Kidney epithelial cell (primary cell): Measurements from ENCODE around the gene BMPR1A. TPM values are rescaled to one million over a fixed set of nuclear protein-coding genes. Genes with fewer than 3 reads are reported as not detected.
A peak's percentile ranks its signal among the peaks of the same experiment; 100 is the strongest.

ENCODE experiments used
- DNase-seq: peaks from one replicate; pipeline ENCODE4 v3.0.0-alpha.2; 2010; ENCODE audit warnings: low read depth
- H3K27me3 ChIP-seq: 2 replicates; pipeline ENCODE4 v1.6.0; 2011; ENCODE audit warnings: low read length; ENCODE audit not compliant: control insufficient read depth, insufficient read depth
- H3K36me3 ChIP-seq: 2 replicates; pipeline ENCODE4 v1.5.1; 2011; ENCODE audit warnings: low read length; ENCODE audit not compliant: control insufficient read depth, insufficient read depth
- H3K4me3 ChIP-seq: 2 replicates; pipeline ENCODE4 v1.5.1; 2011; ENCODE audit warnings: low read depth, mild to moderate bottlenecking, control low read depth, low read length
- total RNA-seq: library from RNA; depleted of rRNA; stranded (reverse); fragments of >200 nt; gene quantifications from 2 replicates; pipeline ENCODE4 v1.2.3, GENCODE V29; 2015
- TF ChIP-seq, protein P1 (sequence below): IDR thresholded peaks from 2 replicates; pipeline ENCODE4 v1.5.1; 2011; ENCODE audit warnings: mild to moderate bottlenecking, moderate library complexity, low read length, control low read depth, inconsistent platforms; ENCODE audit not compliant: insufficient read depth, poor library complexity, severe bottlenecking

The BMPR1A gene
- total RNA-seq, 1 donor from 2014 or later = 38.1 TPM

DNA sequence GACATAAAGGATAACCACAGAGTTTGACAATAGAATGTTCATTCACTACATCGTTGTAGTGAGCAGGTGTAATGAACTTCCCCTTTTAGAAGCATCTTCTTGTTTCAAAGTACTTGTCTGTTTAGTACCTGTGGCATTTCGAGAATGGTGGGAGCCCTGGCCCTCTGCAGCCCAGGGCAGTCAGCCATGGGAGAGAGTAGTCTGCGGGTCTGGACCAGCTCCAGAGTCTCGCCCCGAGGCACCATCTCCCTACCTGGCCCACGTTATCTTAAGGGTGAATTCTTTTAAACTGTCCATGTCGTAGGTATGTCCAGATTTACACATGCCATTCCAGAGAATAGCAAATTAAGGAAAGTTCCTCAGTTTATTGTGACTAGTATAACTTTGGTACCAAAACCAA, 99.7 kb downstream of the BMPR1A start:
- TF ChIP-seq, protein P1, sequence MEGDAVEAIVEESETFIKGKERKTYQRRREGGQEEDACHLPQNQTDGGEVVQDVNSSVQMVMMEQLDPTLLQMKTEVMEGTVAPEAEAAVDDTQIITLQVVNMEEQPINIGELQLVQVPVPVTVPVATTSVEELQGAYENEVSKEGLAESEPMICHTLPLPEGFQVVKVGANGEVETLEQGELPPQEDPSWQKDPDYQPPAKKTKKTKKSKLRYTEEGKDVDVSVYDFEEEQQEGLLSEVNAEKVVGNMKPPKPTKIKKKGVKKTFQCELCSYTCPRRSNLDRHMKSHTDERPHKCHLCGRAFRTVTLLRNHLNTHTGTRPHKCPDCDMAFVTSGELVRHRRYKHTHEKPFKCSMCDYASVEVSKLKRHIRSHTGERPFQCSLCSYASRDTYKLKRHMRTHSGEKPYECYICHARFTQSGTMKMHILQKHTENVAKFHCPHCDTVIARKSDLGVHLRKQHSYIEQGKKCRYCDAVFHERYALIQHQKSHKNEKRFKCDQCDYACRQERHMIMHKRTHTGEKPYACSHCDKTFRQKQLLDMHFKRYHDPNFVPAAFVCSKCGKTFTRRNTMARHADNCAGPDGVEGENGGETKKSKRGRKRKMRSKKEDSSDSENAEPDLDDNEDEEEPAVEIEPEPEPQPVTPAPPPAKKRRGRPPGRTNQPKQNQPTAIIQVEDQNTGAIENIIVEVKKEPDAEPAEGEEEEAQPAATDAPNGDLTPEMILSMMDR = no peak
- H3K4me3 ChIP-seq = no peak overlapping the region
- DNase-seq = no peak

DNA sequence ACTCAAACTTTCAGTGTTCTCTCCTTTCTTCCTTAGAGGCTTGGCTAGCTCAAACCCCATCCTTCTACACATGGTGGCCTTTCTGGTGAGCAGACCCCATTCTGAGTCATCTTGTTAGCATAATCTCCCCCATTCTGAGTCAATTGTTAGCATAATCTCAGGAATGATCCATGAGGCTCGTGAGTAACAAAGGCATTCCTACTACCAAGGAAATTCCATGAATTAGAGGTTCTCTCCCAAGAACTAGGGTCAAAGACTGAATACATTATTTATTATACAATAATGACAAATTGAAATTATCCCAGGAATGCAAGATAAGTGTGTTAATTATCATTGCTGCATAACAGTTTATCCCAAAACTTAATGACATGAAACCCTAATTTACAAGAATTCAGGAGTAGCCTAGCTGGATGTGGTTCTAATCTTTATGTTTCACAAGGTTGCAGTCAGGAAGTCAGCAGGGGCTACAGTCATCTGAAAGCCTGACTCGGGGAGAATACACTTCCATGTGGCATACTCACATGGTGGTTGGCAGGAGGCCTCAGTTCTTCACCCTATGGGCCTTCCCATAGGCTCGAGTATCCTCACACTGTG, 100.8 kb downstream of the BMPR1A start:
- TF ChIP-seq, protein P1 = no peak
- Histone ChIP-seq H3K27me3 (no peaks in the 10 kb centered on the region), H3K4me3 (no peak overlapping the region), H3K36me3 (no peaks in the 10 kb centered on the region)
- DNase-seq = peak; percentile 7

More for the DNA sequence above, 99.7 kb downstream of the BMPR1A start:
- H3K27me3 ChIP-seq = no peaks in the 10 kb centered on the region
- no peaks in the 10 kb centered on the region for H3K36me3 ChIP-seq

DNA sequence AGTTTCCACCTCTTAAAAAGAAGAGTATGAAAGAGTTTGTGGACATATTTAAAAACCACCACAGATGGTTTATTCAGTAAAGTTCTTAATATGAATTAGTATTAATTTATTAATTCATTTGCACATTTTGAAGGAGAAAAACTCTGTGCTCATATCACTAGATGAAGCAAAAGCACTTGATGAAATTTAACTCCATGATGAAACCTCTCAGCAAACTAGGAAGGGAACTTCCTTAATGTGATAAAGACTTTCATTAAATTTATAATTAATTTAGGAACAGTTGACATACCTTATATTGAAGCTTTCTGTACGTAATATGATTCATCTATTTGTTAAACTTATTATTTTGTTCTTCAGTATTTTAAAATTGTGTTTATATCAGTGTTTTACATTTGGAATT, 101.6 kb downstream of the BMPR1A start:
- Histone ChIP-seq H3K4me3 (no peak overlapping the region), H3K36me3 (no peaks in the 10 kb centered on the region), H3K27me3 (no peaks in the 10 kb centered on the region)
- DNase-seq = no peak
- TF ChIP-seq, protein P1 = no peak

DNA sequence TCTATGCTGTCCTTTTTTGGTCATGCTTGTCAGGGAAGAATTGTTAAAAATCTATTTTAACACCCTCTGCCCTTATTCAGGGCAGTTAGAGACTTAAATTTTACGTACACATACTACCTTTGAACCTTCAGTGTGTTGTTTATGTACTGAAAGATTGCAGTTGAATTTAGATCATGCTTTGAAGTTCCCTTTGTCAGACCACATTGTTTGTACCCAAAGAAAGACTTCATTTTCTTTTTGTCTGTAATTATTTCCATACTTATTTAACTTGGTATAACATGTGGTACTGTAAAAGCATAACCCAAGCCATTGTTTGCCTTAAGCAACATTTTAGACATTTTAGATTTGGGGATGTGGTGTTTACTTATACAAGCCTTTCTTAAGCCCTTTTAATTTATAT, 104.9 kb downstream of the BMPR1A start:
- Histone ChIP-seq H3K4me3 (no peak overlapping the region), H3K27me3 (no peaks in the 10 kb centered on the region), H3K36me3 (no peaks in the 10 kb centered on the region)
- TF ChIP-seq, protein P1 = no peak
- DNase-seq = no peak

DNA sequence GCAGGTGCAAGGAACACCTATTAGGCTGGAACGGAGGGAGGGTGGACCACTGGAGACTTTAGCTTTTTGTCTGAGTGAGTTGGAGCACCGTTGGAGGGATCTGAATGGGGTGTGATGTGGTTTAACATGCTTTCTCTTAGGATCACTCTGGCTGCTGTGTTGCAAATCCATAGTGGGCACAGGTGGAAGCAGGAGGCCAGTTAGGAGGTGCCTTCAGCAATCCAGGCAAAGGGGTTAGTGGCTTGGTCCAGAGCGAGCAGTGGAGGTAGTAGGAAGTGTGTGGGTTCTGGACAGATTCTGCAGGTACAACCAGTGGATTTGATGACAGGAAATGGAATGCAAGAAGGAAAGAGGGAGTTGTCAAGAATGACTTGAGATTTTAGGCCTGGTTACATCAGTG, 106.0 kb downstream of the BMPR1A start:
- H3K36me3 ChIP-seq = no peaks in the 10 kb centered on the region
- no peak overlapping the region for H3K4me3 ChIP-seq
- H3K27me3 ChIP-seq = no peaks in the 10 kb centered on the region
- DNase-seq = no peak
- TF ChIP-seq, protein P1 = no peak

DNA sequence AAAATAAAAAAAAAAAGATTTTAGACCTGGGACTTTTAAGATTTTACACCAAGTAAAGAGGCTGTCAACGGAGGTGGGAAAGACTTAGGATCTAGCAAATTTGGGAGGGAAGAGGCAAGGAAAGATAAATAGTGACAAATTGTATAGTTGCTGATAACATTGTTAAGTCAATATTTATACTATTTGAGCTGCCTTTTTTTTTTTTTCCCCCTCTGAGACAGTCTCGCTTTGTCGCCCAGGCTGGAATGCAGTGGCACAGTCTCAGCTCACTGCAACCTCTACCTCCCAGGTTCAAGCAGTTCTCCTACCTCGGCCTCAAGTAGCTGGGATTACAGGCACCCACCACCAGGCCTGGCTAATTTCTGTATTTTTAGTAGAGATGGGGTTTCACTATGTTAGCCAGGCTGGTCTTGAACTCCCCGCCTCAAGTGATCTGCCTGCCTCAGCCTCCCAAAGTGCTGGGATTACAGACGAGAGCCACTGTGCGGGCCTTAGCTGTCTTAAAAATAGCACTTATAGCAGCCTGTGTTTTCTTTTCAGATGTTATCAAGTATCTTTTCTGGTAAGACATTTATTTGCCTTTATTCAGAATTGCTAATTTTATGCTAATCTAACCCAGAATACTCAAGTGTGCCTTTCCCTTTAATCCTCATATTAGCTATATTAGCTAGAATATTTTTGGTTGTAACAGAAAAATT, 106.5 kb downstream of the BMPR1A start:
- no peaks in the 10 kb centered on the region for H3K27me3 ChIP-seq
- TF ChIP-seq, protein P1 = no peak
- DNase-seq = no peak
- H3K4me3 ChIP-seq = no peak overlapping the region
- H3K36me3 ChIP-seq = no peaks in the 10 kb centered on the region
